Ovary (tissue), 3 donors: Measurements from ENCODE around the gene SLC25A39.

Source experiments
- EP300 ChIP-seq: sonication (generic); formaldehyde crosslinking; IDR thresholded peaks from one replicate; pipeline ENCODE4 v1.6.1; 2017; ENCODE audit warnings: antibody characterized with exemption
- POLR2A ChIP-seq: fragments of 450-650 bp; IDR thresholded peaks from one replicate; pipeline ENCODE4 v1.6.1; 2017; ENCODE audit warnings: antibody characterized with exemption, mild to moderate bottlenecking, moderate library complexity
- TF ChIP-seq, protein P1 (sequence below), 3 donors: fragments of 450-650 bp in 2 of 3; fragments of 200-600 bp in 1 of 3; IDR thresholded peaks; one replicate each; pipeline versions ENCODE4 v1.5.1 to v1.8.0; 2016 to 2022; ENCODE audit warnings: antibody characterized with exemption in 3 of 3, mild to moderate bottlenecking in 1 of 3
- donor health status: DM: no; HTN: no; CAD: no.

DNA sequence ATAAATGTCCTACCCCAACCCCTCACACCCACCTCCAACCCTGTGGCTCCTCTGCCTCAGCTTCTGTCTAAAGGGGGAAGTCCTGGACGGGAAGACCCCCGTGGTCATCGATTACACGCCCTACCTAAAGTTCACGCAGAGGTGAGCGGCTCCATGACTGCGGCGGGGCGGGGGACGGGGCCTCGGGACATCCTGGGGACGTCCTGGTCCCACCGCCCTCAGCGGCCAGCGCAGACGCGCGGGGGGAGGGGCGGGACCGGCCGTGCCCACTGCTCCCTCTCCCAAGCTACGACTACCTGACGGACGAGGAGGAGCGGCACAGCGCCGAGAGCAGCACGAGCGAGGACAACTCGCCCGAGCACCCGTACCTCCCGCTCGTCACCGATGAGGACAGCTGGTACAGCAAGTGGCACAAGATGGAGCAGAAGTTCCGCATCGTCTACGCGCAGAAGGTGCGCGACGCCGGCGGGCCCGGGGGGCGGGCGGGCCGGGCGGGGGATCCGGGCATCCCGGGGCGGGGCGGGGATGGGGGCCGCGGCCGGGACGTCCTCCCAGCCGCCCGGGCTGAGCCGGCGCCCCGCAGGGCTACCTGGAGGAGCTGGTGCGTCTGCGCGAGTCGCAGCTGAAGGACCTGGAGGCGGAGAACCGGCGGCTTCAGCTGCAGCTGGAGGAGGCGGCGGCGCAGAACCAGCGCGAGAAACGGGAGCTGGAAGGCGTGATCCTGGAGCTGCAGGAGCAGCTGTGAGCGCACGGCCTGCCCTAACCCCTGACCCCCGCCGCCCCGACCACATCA lies 9.6 kb downstream of the SLC25A39 start:
- TF ChIP-seq, protein P1, sequence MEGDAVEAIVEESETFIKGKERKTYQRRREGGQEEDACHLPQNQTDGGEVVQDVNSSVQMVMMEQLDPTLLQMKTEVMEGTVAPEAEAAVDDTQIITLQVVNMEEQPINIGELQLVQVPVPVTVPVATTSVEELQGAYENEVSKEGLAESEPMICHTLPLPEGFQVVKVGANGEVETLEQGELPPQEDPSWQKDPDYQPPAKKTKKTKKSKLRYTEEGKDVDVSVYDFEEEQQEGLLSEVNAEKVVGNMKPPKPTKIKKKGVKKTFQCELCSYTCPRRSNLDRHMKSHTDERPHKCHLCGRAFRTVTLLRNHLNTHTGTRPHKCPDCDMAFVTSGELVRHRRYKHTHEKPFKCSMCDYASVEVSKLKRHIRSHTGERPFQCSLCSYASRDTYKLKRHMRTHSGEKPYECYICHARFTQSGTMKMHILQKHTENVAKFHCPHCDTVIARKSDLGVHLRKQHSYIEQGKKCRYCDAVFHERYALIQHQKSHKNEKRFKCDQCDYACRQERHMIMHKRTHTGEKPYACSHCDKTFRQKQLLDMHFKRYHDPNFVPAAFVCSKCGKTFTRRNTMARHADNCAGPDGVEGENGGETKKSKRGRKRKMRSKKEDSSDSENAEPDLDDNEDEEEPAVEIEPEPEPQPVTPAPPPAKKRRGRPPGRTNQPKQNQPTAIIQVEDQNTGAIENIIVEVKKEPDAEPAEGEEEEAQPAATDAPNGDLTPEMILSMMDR (IDR thresholded peaks at IDR 0.05): no peak
- TF ChIP-seq POLR2A (no peak), EP300 (no peak)
